Measurements from ENCODE around the gene POMGNT1.
"Not testable (repeated sequence)": the region's sequence is repeated elsewhere in the genome, so short reads cannot be mapped to it uniquely, and the experiment has no call there.

Gene POMGNT1

DNA sequence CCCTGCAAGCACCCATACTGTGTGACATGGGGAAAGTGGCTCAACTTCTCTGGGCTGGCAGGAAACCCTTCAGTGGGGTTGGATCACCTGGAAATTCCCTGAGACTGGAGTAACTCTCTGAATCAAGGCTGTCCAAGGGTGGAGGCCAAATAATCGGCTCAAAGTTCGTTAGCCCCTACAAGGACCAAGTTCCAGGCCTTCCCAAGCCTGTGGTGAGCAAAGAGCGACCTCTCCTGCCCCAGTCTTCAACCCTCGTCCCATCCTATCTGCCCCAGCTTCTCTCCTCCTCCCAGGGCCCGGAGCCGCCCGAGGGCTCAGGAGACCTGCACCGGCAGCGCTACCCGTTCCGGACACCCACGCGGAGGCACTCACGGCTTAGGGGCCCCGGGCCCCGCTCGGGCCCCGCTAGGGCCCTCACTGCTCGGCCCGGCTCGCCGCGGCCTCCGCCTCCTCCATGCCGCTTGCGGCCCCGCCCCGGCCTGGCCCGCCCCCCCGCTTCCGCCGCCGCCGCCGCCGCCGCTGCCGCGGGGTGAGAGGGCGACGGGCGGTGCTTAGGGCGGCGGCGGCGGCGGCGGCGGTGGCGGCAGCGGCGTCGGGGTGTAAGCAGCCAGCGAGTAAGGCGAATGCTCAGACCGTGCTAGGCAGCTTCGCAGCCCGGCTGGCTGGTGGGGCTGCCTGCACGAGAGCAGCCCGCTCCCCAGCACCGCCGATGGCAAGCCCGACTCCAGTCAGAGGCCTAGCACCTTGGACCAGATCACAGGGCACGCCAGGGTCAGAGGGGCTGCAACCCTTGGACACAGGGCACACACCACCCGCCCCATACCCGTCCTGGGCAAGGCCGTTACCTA is at the start of gene POMGNT1:
Gene POMGNT1 (minus strand): TSS at position 471 of the 848 bp plus-strand sequence. CDS start 613 bp downstream, outside the sequence.
- peak; percentile 84 for DNase-seq (ENCODE audit: low spot score)

DNA sequence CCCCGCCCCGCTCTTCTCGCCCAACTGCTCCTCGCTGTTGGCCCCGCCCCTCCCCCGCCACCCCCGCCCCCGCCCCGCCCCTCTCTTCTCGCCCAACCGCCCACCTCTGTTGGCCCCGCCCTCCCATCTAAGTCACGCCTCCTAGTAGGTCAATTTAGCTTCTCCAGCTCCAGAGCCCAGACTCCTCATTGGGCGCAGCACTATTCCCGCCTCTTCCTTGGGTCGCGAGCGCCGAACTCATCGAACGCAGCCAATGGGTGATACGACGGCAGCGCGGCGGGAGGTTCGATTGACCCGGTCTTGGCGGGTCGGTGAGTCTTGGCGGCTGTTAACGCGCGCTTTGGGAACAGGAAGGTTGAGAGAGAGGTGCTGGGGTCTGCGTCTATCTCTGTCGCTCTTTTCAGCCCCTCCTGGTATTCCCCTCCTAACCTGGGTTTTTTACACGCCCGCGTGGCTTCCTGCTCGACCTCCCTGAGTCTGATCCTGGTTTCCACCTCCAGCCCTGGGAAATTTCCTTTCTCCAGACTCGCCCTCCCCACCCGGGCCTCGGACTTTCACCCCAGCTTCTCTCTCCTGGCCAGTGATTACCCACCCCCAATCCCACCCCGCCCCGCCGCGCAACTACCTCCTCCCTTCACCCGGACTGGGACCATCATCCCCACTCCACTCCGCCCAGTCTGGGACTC is 49.3 kb upstream of the POMGNT1 start, which contains the start of gene RAD54L:
Gene RAD54L (plus strand): TSS at position 328 of the 686 bp plus-strand sequence. CDS start 643 bp downstream, outside the sequence.
- DNase-seq (ENCODE audit: low spot score): peak; percentile 97

DNA sequence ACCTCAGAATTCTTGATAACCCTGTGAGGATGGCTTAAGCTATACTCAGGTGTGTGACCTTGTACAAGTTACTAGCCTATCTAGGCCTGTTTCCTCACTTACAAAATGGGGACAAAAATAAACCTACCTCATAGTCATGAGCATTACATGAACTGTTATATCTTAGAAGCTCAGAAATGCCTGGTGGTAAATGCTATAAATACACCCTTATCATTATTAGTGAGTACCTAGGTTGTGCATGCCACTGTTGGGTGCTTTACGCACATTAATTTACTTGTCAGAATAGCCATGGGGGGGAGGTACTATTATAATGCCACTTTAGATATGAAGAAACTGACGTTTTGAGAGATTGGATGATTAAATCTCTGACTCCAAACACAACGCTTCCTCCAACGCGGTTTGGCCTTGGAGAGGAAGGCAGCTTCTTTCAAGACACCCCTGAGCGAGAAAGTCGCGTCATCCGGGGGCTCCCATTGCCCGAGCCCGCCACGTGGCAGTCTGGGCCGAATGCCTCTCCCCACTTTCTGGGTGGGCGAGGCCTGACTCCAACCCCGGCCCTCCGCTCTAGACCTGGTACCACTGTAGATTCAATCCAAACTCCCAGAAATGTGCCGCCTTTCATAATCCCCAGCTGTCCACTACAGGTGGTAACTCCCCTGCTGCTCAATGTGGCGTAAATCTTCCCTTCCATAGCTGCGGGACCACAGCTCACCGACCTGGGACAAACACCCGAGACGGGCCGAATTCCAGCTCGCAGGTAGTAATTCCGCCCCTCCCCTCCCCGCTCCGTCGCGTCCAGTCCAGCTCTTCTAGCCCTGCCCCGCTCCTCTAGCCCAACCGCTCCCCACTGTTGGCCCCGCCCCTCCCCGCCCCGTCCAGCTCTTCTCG is 48.6 kb upstream of the POMGNT1 start:
- DNase-seq (ENCODE audit: low spot score): peak; percentile 97

- DNase-seq (ENCODE audit: low spot score): not testable (repeated sequence)
These were observed 47.9 kb upstream of the POMGNT1 start for GRCh38 chr1:46246136-46246535.

DNA sequence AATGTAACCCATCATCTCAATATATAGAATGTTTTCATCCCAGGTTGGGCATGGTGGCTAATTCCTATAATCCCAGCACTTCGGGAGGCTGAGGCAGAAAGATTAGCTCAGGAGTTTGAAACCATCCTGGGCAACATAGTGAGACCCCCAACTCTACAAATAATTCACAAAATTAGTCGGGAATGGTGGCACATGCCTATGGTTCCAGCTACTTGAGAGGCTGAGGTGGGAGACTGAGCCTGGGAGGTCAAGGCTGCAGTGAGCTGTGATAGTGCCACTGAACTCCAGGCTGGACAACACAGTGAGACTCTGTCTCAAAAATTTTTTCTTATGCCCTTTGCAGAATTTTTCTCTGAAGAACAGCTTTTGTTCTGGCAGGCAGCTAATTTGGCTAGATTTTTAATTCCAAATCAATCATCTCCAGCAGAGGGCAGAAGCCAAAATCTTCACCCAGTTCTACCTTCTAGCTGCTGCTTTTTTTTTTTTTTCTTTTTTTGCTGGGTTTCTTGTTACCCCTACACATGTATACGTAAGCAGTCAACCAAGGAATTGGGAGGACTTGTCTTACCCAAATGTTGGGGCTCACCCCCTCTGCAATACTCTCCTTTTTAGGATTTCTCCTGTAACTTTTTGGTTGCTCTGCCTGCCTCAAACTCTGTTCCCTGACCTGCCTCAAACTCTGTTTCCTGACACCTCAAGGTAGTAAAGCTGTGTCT is 46.6 kb upstream of the POMGNT1 start:
- no peak for DNase-seq (ENCODE audit: low spot score)

DNA sequence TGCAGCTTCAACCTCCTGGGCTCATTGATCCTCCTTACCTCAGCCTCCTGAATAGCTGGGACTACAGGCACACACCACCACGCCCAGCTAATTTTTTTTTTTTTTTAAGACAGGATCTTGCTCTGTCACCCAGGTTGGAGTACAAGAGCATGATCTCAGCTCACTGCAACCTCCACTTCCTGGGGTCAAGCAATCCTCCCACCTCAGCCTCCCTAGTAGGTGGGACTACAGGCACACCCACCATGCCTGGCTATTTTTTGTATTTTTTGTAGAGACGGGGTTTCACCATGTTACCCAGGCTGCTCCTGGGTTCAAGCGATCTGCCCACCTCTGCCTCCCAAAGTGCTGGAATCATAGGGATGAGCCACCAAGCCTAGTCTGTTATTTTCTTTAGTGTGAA is 45.6 kb upstream of the POMGNT1 start:
- DNase-seq (ENCODE audit: low spot score): not testable (repeated sequence)

GRCh38 chr1:46242918-46243317 is 44.7 kb upstream of the POMGNT1 start:
- no peak for DNase-seq (ENCODE audit: low spot score)

DNA sequence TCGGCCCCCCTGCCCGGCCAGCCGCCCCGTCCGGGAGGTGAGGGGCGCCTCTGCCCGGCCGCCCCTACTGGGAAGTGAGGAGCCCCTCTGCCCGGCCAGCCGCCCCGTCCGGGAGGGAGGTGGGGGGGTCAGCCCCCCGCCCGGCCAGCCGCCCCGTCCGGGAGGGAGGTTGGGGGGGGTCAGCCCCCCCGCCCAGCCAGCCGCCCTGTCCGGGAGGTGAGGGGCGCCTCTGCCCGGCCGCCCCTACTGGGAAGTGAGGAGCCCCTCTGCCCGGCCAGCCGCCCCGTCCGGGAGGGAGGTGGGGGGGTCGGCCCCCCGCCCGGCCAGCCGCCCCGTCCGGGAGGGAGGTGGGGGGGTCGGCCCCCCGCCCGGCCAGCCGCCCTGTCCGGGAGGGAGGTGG is 43.5 kb upstream of the POMGNT1 start:
- DNase-seq (ENCODE audit: low spot score): not testable (repeated sequence)

GRCh38 chr1:46238865-46239264 is 40.6 kb upstream of the POMGNT1 start:
- not testable (repeated sequence) for DNase-seq (ENCODE audit: low spot score)

DNA sequence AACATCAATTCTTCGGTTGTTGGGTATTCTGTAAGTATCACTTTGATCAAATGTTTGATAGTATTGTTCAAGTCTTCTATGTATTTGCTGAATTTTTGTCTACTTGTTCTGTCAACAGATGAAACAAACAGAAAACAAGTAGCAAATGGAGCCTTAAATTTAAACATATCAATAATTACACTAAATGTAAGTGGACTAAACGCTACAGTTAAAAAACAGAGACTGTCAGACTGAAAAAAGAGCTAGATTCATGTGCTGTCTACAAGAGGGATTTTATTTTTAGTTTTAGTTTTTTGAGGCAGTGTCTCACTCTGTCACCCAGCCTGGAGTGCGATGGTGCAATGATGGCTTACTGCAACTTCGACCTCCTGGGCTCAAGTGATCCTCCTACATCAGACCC is 38.6 kb upstream of the POMGNT1 start:
- DNase-seq (ENCODE audit: low spot score): no peak

DNA sequence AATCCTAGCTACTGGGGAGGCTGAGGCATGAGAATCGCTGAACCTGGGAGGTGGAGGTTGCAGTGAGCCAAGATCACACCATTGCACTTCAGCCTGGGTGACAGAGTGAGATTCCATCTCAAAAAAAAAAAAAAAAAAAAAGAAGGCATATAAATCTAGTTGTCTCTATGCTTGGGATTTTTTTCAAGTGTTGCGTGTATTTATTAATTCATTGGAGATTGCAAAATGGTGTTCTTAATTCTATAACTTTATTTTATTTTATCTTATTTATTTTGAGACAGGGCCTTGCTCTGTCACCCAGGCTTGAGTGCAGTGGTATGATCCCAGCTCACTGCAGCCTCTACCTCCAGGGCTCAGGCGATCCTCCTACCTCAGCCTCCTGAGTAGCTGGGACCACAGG is 33.0 kb upstream of the POMGNT1 start:
- DNase-seq (ENCODE audit: low spot score): not testable (repeated sequence)

DNA sequence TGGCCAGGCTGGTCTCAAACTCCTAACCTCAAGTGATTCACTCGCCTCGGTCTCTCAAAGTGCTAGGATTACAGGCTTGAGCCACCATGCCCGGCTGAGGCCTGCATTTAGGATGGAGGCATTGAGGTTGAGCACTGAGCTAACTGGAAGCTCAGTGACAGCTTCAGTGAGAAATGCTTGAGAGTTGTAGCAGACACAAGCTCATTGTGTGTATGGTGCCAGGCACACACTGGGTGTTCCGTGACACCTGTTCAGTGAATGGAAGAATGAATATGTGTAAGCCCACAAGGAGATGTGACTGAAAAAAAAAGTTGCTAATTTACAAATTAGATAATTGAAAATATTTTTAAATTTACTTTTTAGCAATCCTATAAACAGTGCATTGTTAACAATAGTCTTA is 26.7 kb upstream of the POMGNT1 start:
- no peak for DNase-seq (ENCODE audit: low spot score)

GRCh38 chr1:46223472-46223943 is 25.3 kb upstream of the POMGNT1 start:
- DNase-seq (ENCODE audit: low spot score): peak; percentile 79

- not testable (repeated sequence) for DNase-seq (ENCODE audit: low spot score)
These were observed 24.8 kb upstream of the POMGNT1 start for GRCh38 chr1:46223055-46223454.

- DNase-seq (ENCODE audit: low spot score): peak; percentile 75
These were observed 23.5 kb upstream of the POMGNT1 start for GRCh38 chr1:46221749-46222148.

- DNase-seq (ENCODE audit: low spot score): no peak
These were observed 22.6 kb upstream of the POMGNT1 start for GRCh38 chr1:46220808-46221207.

DNA sequence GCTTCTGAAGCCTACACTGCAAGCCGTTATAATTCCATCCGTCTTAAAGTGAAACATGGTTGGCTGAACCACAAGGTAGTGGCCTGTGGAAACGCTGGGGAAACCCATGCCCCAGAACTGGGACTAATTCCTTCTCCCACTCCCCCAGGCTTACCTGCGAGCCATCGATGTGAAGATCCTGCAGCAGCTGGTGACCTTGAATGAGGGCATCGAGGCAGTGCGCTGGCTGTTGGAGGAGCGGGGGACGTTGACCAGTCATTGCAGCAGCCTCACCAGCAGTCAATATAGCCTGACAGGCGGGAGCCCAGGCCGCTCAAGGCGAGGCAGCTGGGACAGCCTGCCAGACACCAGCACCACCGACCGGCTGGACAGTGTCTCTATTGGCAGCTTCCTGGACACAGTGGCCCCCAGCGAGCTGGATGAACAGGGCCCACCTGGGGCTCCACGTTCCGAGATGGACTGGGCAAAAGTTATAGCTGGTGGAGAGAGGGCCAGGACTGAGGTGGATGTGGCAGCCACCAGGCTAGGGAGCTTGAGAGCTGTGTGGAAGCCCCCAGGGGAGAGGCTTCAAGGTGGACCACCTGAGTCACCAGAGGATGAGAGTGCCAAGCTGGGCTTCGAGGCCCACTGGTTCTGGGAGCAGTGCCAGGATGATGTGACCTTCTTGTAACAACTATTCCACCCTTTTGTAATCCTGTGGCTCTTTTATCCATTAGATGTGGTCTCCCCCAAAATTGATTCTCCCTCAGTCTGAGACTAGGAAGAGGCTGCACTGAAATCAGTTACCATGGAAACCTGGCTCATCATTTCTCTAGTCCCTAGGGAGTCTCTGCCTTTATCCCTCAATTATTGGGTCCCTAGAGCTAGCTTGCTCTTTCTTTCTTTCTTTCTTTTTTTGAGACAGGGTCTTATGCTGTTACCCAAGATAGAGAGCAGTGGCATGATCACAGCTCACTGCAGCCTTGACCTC is 21.6 kb upstream of the POMGNT1 start:
- DNase-seq (ENCODE audit: low spot score): no peak

DNA sequence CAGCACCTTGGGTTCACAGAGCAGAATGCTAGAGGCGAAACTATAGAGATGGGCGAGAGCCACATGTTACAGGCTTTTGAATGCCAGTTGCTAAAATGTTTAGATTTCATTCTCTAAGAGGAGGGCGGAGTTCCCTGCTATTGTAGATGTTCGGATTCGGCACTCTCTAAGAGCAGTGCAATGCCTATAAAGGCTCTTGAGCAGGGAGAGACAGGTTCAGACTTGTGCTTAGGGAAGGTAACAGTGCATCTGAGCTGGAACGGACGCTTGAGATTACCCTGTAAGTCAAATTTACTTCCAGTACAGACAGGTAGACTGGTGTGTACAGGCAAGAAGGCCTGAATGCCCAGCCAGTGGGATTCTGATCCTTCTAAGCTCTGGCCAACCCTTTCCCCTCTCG is 20.2 kb upstream of the POMGNT1 start:
- DNase-seq (ENCODE audit: low spot score): no peak

- DNase-seq (ENCODE audit: low spot score): no peak
These were observed 17.3 kb upstream of the POMGNT1 start for GRCh38 chr1:46215504-46215903.

DNA sequence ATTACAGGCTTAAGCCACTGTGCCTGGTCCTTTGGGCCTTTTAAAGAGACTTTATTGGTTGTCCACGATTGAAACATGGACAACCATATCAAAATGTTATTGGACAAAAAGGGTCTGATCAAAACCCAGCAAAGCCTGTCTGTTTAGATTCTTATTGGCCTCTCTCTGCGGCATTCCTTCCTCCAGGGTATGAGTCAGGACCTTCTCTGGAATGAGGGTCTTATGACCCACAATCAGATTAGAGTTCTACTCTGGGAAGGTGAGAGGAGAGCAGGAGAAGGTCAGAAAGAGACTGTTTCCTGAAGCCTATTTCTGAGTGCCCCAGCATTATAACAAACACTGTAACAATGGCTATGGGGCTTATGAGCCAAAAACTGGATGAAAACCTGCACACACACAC is 12.8 kb upstream of the POMGNT1 start:
- DNase-seq (ENCODE audit: low spot score): no peak
